ENCODE measurements around the gene COL11A2. TPM values are rescaled to one million over a fixed set of nuclear protein-coding genes. Genes with fewer than 3 reads are reported as not detected.

The COL11A2 gene
- total and polyA plus RNA-seq, 2 of the 13 experiments (the other 11 are each of a cell fraction or from before 2014, with no cell fraction given) = 0.55 TPM

GRCh38 chr6:33161354-33162331 lies 30.6 kb downstream of the COL11A2 start (continued):
- TF ChIP-seq, protein P1, sequence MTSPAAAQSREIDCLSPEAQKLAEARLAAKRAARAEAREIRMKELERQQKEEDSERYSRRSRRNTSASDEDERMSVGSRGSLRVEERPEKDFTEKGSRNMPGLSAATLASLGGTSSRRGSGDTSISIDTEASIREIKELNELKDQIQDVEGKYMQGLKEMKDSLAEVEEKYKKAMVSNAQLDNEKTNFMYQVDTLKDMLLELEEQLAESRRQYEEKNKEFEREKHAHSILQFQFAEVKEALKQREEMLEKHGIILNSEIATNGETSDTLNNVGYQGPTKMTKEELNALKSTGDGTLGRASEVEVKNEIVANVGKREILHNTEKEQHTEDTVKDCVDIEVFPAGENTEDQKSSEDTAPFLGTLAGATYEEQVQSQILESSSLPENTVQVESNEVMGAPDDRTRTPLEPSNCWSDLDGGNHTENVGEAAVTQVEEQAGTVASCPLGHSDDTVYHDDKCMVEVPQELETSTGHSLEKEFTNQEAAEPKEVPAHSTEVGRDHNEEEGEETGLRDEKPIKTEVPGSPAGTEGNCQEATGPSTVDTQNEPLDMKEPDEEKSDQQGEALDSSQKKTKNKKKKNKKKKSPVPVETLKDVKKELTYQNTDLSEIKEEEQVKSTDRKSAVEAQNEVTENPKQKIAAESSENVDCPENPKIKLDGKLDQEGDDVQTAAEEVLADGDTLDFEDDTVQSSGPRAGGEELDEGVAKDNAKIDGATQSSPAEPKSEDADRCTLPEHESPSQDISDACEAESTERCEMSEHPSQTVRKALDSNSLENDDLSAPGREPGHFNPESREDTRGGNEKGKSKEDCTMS (CRISPR knock-in tag; conservative IDR thresholded peaks at IDR 0.05) = no peak
- TF ChIP-seq, protein P2, sequence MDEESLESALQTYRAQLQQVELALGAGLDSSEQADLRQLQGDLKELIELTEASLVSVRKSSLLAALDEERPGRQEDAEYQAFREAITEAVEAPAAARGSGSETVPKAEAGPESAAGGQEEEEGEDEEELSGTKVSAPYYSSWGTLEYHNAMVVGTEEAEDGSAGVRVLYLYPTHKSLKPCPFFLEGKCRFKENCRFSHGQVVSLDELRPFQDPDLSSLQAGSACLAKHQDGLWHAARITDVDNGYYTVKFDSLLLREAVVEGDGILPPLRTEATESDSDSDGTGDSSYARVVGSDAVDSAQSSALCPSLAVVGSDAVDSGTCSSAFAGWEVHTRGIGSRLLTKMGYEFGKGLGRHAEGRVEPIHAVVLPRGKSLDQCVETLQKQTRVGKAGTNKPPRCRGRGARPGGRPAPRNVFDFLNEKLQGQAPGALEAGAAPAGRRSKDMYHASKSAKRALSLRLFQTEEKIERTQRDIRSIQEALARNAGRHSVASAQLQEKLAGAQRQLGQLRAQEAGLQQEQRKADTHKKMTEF (CRISPR knock-in tag; IDR thresholded peaks at IDR 0.05) = peak; percentile 61; the same call in 1 of the 2 replicates
- TF ChIP-seq ZNF781 (CRISPR knock-in tag; IDR thresholded peaks at IDR 0.05; ENCODE audit: borderline replicate concordance, not compliant biosample characterization) = no peak
- peak; percentile 31; the same call in 1 of the 2 replicates for TF ChIP-seq NR2C2 (CRISPR knock-in tag; IDR thresholded peaks at IDR 0.05; ENCODE audit: borderline replicate concordance)
- TF ChIP-seq, protein P3, sequence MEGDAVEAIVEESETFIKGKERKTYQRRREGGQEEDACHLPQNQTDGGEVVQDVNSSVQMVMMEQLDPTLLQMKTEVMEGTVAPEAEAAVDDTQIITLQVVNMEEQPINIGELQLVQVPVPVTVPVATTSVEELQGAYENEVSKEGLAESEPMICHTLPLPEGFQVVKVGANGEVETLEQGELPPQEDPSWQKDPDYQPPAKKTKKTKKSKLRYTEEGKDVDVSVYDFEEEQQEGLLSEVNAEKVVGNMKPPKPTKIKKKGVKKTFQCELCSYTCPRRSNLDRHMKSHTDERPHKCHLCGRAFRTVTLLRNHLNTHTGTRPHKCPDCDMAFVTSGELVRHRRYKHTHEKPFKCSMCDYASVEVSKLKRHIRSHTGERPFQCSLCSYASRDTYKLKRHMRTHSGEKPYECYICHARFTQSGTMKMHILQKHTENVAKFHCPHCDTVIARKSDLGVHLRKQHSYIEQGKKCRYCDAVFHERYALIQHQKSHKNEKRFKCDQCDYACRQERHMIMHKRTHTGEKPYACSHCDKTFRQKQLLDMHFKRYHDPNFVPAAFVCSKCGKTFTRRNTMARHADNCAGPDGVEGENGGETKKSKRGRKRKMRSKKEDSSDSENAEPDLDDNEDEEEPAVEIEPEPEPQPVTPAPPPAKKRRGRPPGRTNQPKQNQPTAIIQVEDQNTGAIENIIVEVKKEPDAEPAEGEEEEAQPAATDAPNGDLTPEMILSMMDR (CRISPR knock-in tag; IDR thresholded peaks at IDR 0.05) = peak; percentile 96
- no peak for TF ChIP-seq NFKBIZ (CRISPR knock-in tag; IDR thresholded peaks at IDR 0.05)
- TF ChIP-seq, protein P4, sequence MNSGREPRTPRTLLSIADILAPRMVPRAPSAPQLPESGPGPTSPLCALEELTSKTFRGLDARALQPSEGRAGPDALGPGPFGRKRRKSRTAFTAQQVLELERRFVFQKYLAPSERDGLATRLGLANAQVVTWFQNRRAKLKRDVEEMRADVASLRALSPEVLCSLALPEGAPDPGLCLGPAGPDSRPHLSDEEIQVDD (CRISPR knock-in tag; IDR thresholded peaks at IDR 0.05; ENCODE audit: borderline replicate concordance) = 0 out of 2 replicates have a peak, but pooled peaks have one; percentile 78
- TF ChIP-seq ZNF253 (CRISPR knock-in tag; IDR thresholded peaks at IDR 0.05; ENCODE audit: borderline replicate concordance) = no peak
- 0 out of 2 replicates have a peak, but pooled peaks have one; percentile 17 for TF ChIP-seq ZNF546 (CRISPR knock-in tag; conservative IDR thresholded peaks at IDR 0.05)
- no peak for TF ChIP-seq ZNF362 (CRISPR knock-in tag; IDR thresholded peaks at IDR 0.05; ENCODE audit: borderline replicate concordance)
- TF ChIP-seq ZNF564 (CRISPR knock-in tag; IDR thresholded peaks at IDR 0.05) = no peak
- TF ChIP-seq ETV6 (CRISPR knock-in tag; conservative IDR thresholded peaks at IDR 0.05) = no peak; the same call in 1 of the 2 replicates
- TF ChIP-seq ZKSCAN8 (CRISPR knock-in tag; IDR thresholded peaks at IDR 0.05; ENCODE audit: borderline replicate concordance) = no peak
- TF ChIP-seq GLI4 (CRISPR knock-in tag; IDR thresholded peaks at IDR 0.05; ENCODE audit: borderline replicate concordance) = no peak
- no peak for TF ChIP-seq ZNF607 (CRISPR knock-in tag; IDR thresholded peaks at IDR 0.05; ENCODE audit: borderline replicate concordance)
- TF ChIP-seq MIER3 (CRISPR knock-in tag; IDR thresholded peaks at IDR 0.05; ENCODE audit: borderline replicate concordance) = no peak
- no peak for TF ChIP-seq NFE2L1 (CRISPR knock-in tag; IDR thresholded peaks at IDR 0.05; ENCODE audit: borderline replicate concordance)
- TF ChIP-seq AKAP8 (CRISPR knock-in tag; IDR thresholded peaks at IDR 0.05) = no peak
